ENCODE data around the gene FAM149A. TPM values are rescaled to one million over a fixed set of nuclear protein-coding genes. Genes with fewer than 3 reads are reported as not detected.

FAM149A gene
- total RNA-seq, 1 experiment from 2014 or later, result 8.9 TPM

GRCh38 chr4:186221624-186222023, 117.1 kb downstream of the FAM149A start (continued):
- TF ChIP-seq RAD21 (IDR thresholded peaks at IDR 0.05; ENCODE audit: low read depth) (no peak), EZH2 (IDR thresholded peaks at IDR 0.05) (no peak), CTCF (IDR thresholded peaks at IDR 0.05 in 2 of 3, conservative IDR thresholded peaks at IDR 0.05 in 1 of 3; ENCODE audit: borderline replicate concordance in 1 of 3, insufficient read depth in 1 of 3, low read depth in 2 of 3, low read length in 2 of 3) (no peak), CBX3 (IDR thresholded peaks at IDR 0.05; ENCODE audit: low read depth) (no peak), JUND (IDR thresholded peaks at IDR 0.05) (no peak)

Other genes with a start within 250 kb of the FAM149A start
- gene TLR3, start 35.5 kb upstream of the FAM149A start, total RNA-seq (2021; ENCODE audit: unreplicated experiment), result 1.3 TPM
- gene CYP4V2, start 86.9 kb downstream of the FAM149A start, total RNA-seq (2021; ENCODE audit: unreplicated experiment), result 8.6 TPM
- gene KLKB1, start 122.8 kb downstream of the FAM149A start, total RNA-seq (2021; ENCODE audit: unreplicated experiment), result 0.10 TPM
- gene F11, start 161.5 kb downstream of the FAM149A start, total RNA-seq (2021; ENCODE audit: unreplicated experiment), result not detected

Data from HCT116 (cell line).